Psoas muscle (tissue), 8 donors: Measurements from ENCODE around the gene FAM50A. TPM values are rescaled to one million over a fixed set of nuclear protein-coding genes. Genes with fewer than 3 reads are reported as not detected.

ENCODE experiments used
- ATAC-seq, 4 donors: fragments of 200-7000 bp; cut with Tn5 transposase; one replicate each; pipeline ENCODE4 v1.9.1; 2020; ENCODE audit warnings: moderate library complexity in 3 of 4, mild to moderate bottlenecking in 2 of 4
- DNase-seq, 2 donors: peaks; one replicate each; pipeline ENCODE4 v3.0.0-alpha.2; 2020
- H3K27ac ChIP-seq: fragments of 200-600 bp; one replicate; pipeline ENCODE4 v1.8.0; 2022
- H3K27me3 ChIP-seq, 3 donors: fragments of 200-600 bp in 1 of 3; one replicate each; pipeline versions ENCODE4 v1.6.1 to v1.8.0; 2013 to 2022; ENCODE audit warnings: low read length in 2 of 3, mild to moderate bottlenecking in 2 of 3, moderate library complexity in 1 of 3; ENCODE audit not compliant: insufficient read depth in 3 of 3
- H3K36me3 ChIP-seq, 2 donors: fragments of 200-600 bp in 1 of 2; one replicate each; pipeline versions ENCODE4 v1.6.1 to v1.8.0; 2013 to 2022; ENCODE audit warnings: low read depth in 1 of 2, mild to moderate bottlenecking in 1 of 2, moderate library complexity in 1 of 2; ENCODE audit not compliant: insufficient read depth in 1 of 2
- H3K4me1 ChIP-seq: fragments of 200-600 bp; one replicate; pipeline ENCODE4 v1.8.0; 2022
- H3K4me3 ChIP-seq: fragments of 200-600 bp; one replicate; pipeline ENCODE4 v1.8.0; 2022; ENCODE audit warnings: mild to moderate bottlenecking
- H3K9me3 ChIP-seq: fragments of 200-600 bp; one replicate; pipeline ENCODE4 v1.8.0; 2022
- CTCF ChIP-seq: fragments of 200-600 bp; IDR thresholded peaks from one replicate; pipeline ENCODE4 v1.8.0; 2022; ENCODE audit warnings: antibody characterized with exemption
- WGBS, 3 donors: extraction: QIAGEN DNeasy Blood & Tissue Kit; methylation state at CpG; one replicate each; pipeline versions ENCODE4 v1.1.6 to v1.1.7; 2013; 5-methylcytosine and 5-hydroxymethylcytosine counted together
- intact Hi-C, 2 donors: fragments of 100-400 bp; cut with DNase I; formaldehyde crosslinking; loops; one replicate each; pipeline versions ENCODE4 v1.11.0 to v1.14.2; 2022
- polyA plus RNA-seq, 3 donors: library from polyadenylated mRNA; stranded (reverse); fragments of 200-250 nt; gene quantifications; one replicate each; pipeline ENCODE4 v1.2.3, GENCODE V29; 2013
- total RNA-seq, 4 donors: library from RNA; stranded (reverse); fragmentation: NEBNext Ultra II Directional in 2 of 4; extraction: Animal tissue kit (Norgen Biotek cat#: 25700) in 2 of 4; gene quantifications; one replicate each; pipeline versions ENCODE4 v1.2.1 to v1.2.4, GENCODE V29; 2021 to 2023
- donor health status: healthy with polysubstance abuse.
- donor health status: DM: no; HTN: no; CAD: no; lungs with moderate emphysema.
- donor health status: Bipolar disorder and iron deficiency.
- donor health status: healthy.
- donor health status: DM: yes; HTN: yes; CAD: no.
- donor health status: DM: no; HTN: no; CAD: no.
- donor health status: DM: no; HTN: no; CAD: no.
- donor health status: DM: yes; HTN: yes; CAD: no.

FAM50A gene
- total and polyA plus RNA-seq, 7 donors, result 48.6 to 117 (median 59.6) TPM

- Histone ChIP-seq H3K4me3 (no peak overlapping the region), H3K36me3 (peaks cover 3 to 68% of the 10 kb centered on the region in 2 donors), H3K27me3 (no peaks in the 10 kb centered on the region), H3K9me3 (no peaks in the 10 kb centered on the region), H3K4me1 (peaks cover 10% of the 10 kb centered on the region), H3K27ac (no peak overlapping the region)
- ATAC-seq (no peak), DNase-seq (no peak)
- intact Hi-C loops, result no loop called here
- no peak for TF ChIP-seq CTCF
- WGBS, 3 donors, result 89 to 94% (median 93%) methylated on average over 9 to 16 of the region's 16 CpGs
These were observed 1.8 kb downstream of the FAM50A start for GRCh38 chrX:154445776-154446175.

GRCh38 chrX:154446430-154446829 lies 2.5 kb downstream of the FAM50A start:
- TF ChIP-seq CTCF, result no peak
- Histone ChIP-seq H3K27ac (no peak overlapping the region), H3K9me3 (no peaks in the 10 kb centered on the region), H3K36me3 (peaks cover 2 to 68% of the 10 kb centered on the region in 2 donors), H3K4me1 (peaks cover 10% of the 10 kb centered on the region), H3K27me3 (no peaks in the 10 kb centered on the region), H3K4me3 (no peak overlapping the region)
- DNase-seq (no peak), ATAC-seq (no peak)
- intact Hi-C loops, result no loop called here
- WGBS, 3 donors, result 87 to 92% (median 89%) methylated on average over 9 to 12 of the region's 12 CpGs

GRCh38 chrX:154448484-154448883 lies 4.5 kb downstream of the FAM50A start:
- TF ChIP-seq CTCF, result no peak
- H3K27ac ChIP-seq, result no peak overlapping the region
- intact Hi-C loops, result no loop called here
- H3K4me3 ChIP-seq, result no peak overlapping the region
- DNase-seq, result no peak
- peaks cover 10% of the 10 kb centered on the region for H3K4me1 ChIP-seq
- WGBS, 3 donors, result 85 to 90% (median 85%) methylated on average over 10 to 14 of the region's 14 CpGs
- no peak for ATAC-seq
- H3K36me3 ChIP-seq, result peaks cover 2 to 66% of the 10 kb centered on the region in 2 donors
- H3K9me3 ChIP-seq, result no peaks in the 10 kb centered on the region
- no peaks in the 10 kb centered on the region for H3K27me3 ChIP-seq

GRCh38 chrX:154449618-154450017 lies 5.7 kb downstream of the FAM50A start:
- Histone ChIP-seq H3K36me3 (peaks cover 2 to 66% of the 10 kb centered on the region in 2 donors), H3K4me1 (peaks cover 10% of the 10 kb centered on the region)
- DNase-seq, result no peak

More at GRCh38 chrX:154449618-154450017, 5.7 kb downstream of the FAM50A start:
- WGBS, 3 donors, result 91 to 94% (median 91%) methylated on average over 14 to 18 of the region's 18 CpGs
- no peak overlapping the region for H3K4me3 ChIP-seq
- no peak for TF ChIP-seq CTCF
- H3K27ac ChIP-seq, result no peak overlapping the region
- ATAC-seq, result no peak
- intact Hi-C loops, result no loop called here
- H3K9me3 ChIP-seq, result no peaks in the 10 kb centered on the region
- no peaks in the 10 kb centered on the region for H3K27me3 ChIP-seq
